Breast epithelium (tissue), 4 donors: ENCODE data around the gene FBXO4. TPM values are rescaled to one million over a fixed set of nuclear protein-coding genes. Genes with fewer than 3 reads are reported as not detected.

Experiments used
- DNase-seq, 2 donors: peaks; one replicate each; pipeline ENCODE4 v3.0.0-alpha.2; 2019; ENCODE audit warnings: low spot score in 2 of 2
- H3K27ac ChIP-seq, 2 donors: fragments of 200-600 bp; sonication (generic) in 1 of 2; one replicate each; pipeline ENCODE4 v1.5.1; 2016 to 2019; ENCODE audit warnings: mild to moderate bottlenecking in 1 of 2
- H3K27me3 ChIP-seq, 2 donors: fragments of 200-600 bp; sonication (generic) in 1 of 2; one replicate each; pipeline versions ENCODE4 v1.5.1 to v1.6.0; 2017 to 2019; ENCODE audit warnings: control low read depth in 1 of 2, mild to moderate bottlenecking in 1 of 2
- H3K36me3 ChIP-seq: fragments of 200-600 bp; one replicate; pipeline ENCODE4 v1.5.1; 2019
- H3K4me1 ChIP-seq, 2 donors: fragments of 200-600 bp; sonication (generic); one replicate each; pipeline ENCODE4 v1.5.1; 2016 to 2019; ENCODE audit warnings: control low read depth in 1 of 2
- H3K4me3 ChIP-seq, 3 donors: fragments of 200-600 bp; sonication (generic); 1 replicate in 2 of 3; 2 replicates in 1 of 3; pipeline ENCODE4 v1.5.1; 2016 to 2019; ENCODE audit warnings: mild to moderate bottlenecking in 3 of 3, moderate library complexity in 2 of 3
- H3K9me3 ChIP-seq, 2 donors: fragments of 200-600 bp; sonication (generic) in 1 of 2; one replicate each; pipeline ENCODE4 v1.5.1; 2016 to 2019; ENCODE audit warnings: control low read depth in 1 of 2
- POLR2A ChIP-seq: fragments of 450-650 bp; IDR thresholded peaks from one replicate; pipeline ENCODE4 v1.6.1; 2016; ENCODE audit warnings: antibody characterized with exemption, mild to moderate bottlenecking, moderate library complexity
- POLR2AphosphoS5 ChIP-seq, 3 donors: sonication (generic); formaldehyde crosslinking; IDR thresholded peaks; one replicate each; pipeline ENCODE4 v1.6.1; 2017; ENCODE audit warnings: antibody characterized with exemption in 3 of 3
- intact Hi-C: fragments of 100-400 bp; cut with DNase I; formaldehyde crosslinking; loops from one replicate; pipeline ENCODE4 v1.15.1; 2023; ENCODE audit warnings: low total_unique reads
- total RNA-seq, 3 donors: library from RNA; depleted of rRNA; stranded (reverse); fragments of >200 nt; gene quantifications; one replicate each; pipeline ENCODE4 v1.1.0, GENCODE V29; 2016
- TF ChIP-seq, protein P1 (sequence below), 3 donors: fragments of 450-650 bp; IDR thresholded peaks; one replicate each; pipeline ENCODE4 v1.5.1; 2016 to 2017; ENCODE audit warnings: antibody characterized with exemption in 3 of 3, mild to moderate bottlenecking in 3 of 3, moderate library complexity in 3 of 3

The FBXO4 gene
- total RNA-seq, 3 donors from 2014 or later, result 13.6 to 34.7 (median 16.7) TPM

DNA sequence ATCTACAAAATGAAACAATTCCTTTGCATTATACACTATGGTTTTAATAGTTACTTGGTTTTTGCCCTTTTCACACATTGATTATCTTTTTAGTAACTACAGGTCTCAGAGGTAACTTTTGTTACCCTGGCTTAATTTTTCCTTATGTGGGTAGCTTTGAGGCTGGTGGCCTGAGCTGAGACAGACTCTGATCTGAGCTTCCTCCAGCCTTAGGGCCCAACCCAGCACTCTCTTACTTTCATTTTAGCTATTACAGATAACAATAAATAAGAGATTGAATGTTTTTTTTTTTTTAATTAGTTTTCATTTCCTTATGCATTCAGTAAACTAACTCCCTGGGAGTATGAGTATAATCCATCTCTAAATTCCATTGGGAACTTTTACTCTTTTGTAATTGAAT, 39.8 kb upstream of the FBXO4 start:
- DNase-seq, result no peak
- no peak for TF ChIP-seq POLR2A
- TF ChIP-seq, protein P1, sequence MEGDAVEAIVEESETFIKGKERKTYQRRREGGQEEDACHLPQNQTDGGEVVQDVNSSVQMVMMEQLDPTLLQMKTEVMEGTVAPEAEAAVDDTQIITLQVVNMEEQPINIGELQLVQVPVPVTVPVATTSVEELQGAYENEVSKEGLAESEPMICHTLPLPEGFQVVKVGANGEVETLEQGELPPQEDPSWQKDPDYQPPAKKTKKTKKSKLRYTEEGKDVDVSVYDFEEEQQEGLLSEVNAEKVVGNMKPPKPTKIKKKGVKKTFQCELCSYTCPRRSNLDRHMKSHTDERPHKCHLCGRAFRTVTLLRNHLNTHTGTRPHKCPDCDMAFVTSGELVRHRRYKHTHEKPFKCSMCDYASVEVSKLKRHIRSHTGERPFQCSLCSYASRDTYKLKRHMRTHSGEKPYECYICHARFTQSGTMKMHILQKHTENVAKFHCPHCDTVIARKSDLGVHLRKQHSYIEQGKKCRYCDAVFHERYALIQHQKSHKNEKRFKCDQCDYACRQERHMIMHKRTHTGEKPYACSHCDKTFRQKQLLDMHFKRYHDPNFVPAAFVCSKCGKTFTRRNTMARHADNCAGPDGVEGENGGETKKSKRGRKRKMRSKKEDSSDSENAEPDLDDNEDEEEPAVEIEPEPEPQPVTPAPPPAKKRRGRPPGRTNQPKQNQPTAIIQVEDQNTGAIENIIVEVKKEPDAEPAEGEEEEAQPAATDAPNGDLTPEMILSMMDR (IDR thresholded peaks at IDR 0.05), result no peak
- no peak for TF ChIP-seq POLR2AphosphoS5 (IDR thresholded peaks at IDR 0.05)
- H3K9me3 ChIP-seq, result no peaks in the 10 kb centered on the region
- no peak overlapping the region for H3K4me3 ChIP-seq
- intact Hi-C loops, result no loop called here
- no peak overlapping the region for H3K27ac ChIP-seq
- no peaks in the 10 kb centered on the region for H3K27me3 ChIP-seq
- H3K4me1 ChIP-seq, result no peaks in the 10 kb centered on the region
- no peaks in the 10 kb centered on the region for H3K36me3 ChIP-seq

DNA sequence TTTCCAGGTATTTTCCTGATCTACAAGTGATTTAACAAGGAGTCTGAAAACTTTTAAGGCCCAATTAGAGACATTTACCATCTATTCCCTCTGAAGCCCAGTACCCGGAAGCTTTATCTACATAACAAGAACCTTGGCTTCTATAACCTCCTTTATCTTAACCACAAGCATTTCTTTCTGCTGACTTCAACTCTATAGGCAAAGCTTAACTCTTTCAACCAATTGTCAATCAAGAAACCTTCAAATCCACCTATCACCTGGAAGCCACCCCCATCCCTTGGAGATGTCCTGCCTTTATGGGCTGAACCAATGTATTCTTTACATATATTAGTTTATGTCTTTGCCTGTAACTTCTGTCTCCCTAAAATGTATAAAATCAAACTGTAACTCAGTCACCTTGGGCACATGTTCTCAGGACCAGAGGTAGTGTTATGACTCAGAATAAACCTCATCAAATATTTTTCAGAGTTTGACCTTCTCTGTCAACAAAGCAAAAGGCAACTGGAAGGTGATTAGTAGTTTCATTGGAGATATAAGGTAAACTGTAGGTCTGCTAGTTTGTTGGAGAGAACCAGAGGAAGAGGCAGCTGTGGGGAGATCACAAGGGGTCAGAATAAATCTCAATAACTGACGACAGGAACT, 33.9 kb upstream of the FBXO4 start:
- H3K9me3 ChIP-seq, result no peaks in the 10 kb centered on the region
- intact Hi-C loops, result no loop called here
- H3K4me1 ChIP-seq, result no peaks in the 10 kb centered on the region
- peaks cover 0 to 6% of the 10 kb centered on the region in 2 donors for H3K27me3 ChIP-seq
- TF ChIP-seq, protein P1 (IDR thresholded peaks at IDR 0.05), result no peak
- H3K27ac ChIP-seq, result no peak overlapping the region
- H3K36me3 ChIP-seq, result no peaks in the 10 kb centered on the region
- DNase-seq, result no peak
- no peak overlapping the region for H3K4me3 ChIP-seq

DNA sequence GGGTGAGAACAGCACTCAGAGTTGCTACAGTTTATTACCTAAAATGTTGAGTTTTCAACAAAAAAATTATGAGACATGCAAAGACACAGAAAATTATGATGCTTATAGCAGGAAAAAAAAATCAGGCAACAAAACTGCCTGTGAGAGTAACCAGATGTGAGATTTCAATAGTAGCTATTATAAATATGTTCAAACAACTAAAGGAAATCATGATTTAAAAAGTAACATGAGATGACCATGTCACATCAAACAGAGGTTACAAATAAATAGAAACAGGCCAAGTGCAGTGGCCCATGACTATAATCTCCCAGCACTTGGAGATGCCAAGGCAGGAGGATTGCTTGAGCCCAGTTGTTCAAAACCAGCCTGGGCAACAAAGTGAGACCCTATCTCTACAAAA, 33.0 kb upstream of the FBXO4 start:
- Histone ChIP-seq H3K27ac (no peak overlapping the region), H3K36me3 (no peaks in the 10 kb centered on the region), H3K4me3 (no peak overlapping the region), H3K27me3 (peaks cover 0 to 6% of the 10 kb centered on the region in 2 donors), H3K4me1 (no peaks in the 10 kb centered on the region), H3K9me3 (no peaks in the 10 kb centered on the region)
- DNase-seq, result no peak
- intact Hi-C loops, result no loop called here
- TF ChIP-seq POLR2AphosphoS5 (IDR thresholded peaks at IDR 0.05) (no peak), POLR2A (no peak)
- TF ChIP-seq, protein P1 (IDR thresholded peaks at IDR 0.05), result no peak

DNA sequence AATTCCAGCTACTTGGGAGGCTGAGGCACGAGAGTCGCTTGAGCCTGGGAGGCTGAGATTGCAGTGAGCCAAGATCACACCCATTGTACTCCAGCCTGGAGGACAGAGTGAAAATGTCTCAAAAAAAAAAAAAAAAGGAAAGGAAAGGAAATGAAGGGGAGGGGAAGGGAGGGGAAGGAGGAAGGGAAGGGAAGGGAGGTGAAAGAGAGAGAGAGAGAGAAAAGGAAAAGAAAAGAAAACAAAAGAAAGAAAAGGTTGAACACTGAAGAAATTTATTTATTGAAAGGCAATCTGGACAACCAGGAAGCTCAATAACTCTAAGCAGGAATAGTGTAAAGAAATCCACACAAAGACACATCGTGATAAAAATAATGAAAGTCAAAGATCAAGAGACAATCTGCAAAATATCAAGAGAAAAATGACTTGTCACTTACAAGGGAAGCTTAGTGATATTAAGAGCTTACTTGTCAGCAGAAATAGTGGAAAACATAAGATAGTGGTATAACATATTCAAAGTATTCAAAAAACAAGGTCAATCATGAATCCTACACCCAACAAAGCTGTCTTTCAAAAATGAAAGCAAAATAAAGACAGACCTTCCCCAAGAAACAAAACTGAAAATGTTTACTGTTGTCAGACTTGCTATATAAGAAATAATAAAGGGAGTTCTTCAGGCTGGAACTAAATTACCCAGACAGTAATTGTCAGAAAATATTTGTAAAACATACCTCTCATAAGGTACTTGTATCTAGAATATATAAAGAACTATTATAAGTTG, 31.8 kb upstream of the FBXO4 start:
- Histone ChIP-seq H3K27ac (no peak overlapping the region), H3K4me1 (no peaks in the 10 kb centered on the region), H3K4me3 (no peak overlapping the region), H3K27me3 (peaks cover 0 to 6% of the 10 kb centered on the region in 2 donors), H3K36me3 (no peaks in the 10 kb centered on the region), H3K9me3 (no peaks in the 10 kb centered on the region)
- DNase-seq, result no peak
- TF ChIP-seq POLR2AphosphoS5 (IDR thresholded peaks at IDR 0.05), result no peak
- TF ChIP-seq, protein P1 (IDR thresholded peaks at IDR 0.05), result no peak
- TF ChIP-seq POLR2A, result no peak
- intact Hi-C loops, result no loop called here

DNA sequence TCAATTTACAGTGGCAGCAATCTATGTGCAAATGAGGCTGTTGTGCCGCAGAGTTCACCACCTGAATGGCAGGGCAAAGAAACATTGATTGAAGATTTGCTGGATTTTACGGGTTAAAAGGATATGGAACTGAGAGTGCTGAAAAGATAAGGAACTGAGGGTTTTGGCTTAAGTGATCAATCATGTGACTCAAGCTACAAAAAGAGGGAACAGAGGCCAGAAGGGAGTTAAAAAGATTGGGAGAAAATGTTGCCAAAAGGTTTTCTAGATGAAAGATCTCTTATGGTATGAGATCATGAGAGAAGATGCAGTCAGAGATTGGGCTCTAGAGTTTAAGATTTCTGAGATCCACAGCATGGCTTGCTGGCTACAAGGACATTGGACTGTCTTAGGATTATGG, 28.9 kb upstream of the FBXO4 start:
- intact Hi-C loops, result loop anchor here (5.0 kb wide), 1 partner anchor 1206 kb away; no protein-coding TSS in a partner anchor
- TF ChIP-seq POLR2AphosphoS5 (IDR thresholded peaks at IDR 0.05), result no peak
- TF ChIP-seq POLR2A, result no peak
- TF ChIP-seq, protein P1 (IDR thresholded peaks at IDR 0.05), result no peak
- Histone ChIP-seq H3K27ac (no peak overlapping the region), H3K36me3 (no peaks in the 10 kb centered on the region), H3K27me3 (peaks cover 0 to 11% of the 10 kb centered on the region in 2 donors), H3K4me3 (no peak overlapping the region), H3K4me1 (no peaks in the 10 kb centered on the region), H3K9me3 (no peaks in the 10 kb centered on the region)
- DNase-seq, result no peak
